ENCODE data around the gene ACOT4.

GRCh38 chr14:73619524-73619923 lies 27.9 kb downstream of the ACOT4 start:
- no peak for TF ChIP-seq MAX (IDR thresholded peaks at IDR 0.05)
- no peak for TF ChIP-seq CTCF (IDR thresholded peaks at IDR 0.05; ENCODE audit: low read depth, low read length, missing input control)
- TF ChIP-seq EGR1 (IDR thresholded peaks at IDR 0.05; ENCODE audit: low read depth in 2 of 2): no peak
- TF ChIP-seq SP1 (IDR thresholded peaks at IDR 0.05): no peak
- no peak for TF ChIP-seq TAF1 (conservative IDR thresholded peaks at IDR 0.05)
- TF ChIP-seq REST (IDR thresholded peaks at IDR 0.05): no peak
- no peak for TF ChIP-seq GABPA (IDR thresholded peaks at IDR 0.05 in 1 of 2, conservative IDR thresholded peaks at IDR 0.05 in 1 of 2)
- no peak for TF ChIP-seq RXRA (IDR thresholded peaks at IDR 0.05)
- TF ChIP-seq, protein P1, sequence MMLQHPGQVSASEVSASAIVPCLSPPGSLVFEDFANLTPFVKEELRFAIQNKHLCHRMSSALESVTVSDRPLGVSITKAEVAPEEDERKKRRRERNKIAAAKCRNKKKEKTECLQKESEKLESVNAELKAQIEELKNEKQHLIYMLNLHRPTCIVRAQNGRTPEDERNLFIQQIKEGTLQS (IDR thresholded peaks at IDR 0.05): no peak
- no peak for TF ChIP-seq JUND (IDR thresholded peaks at IDR 0.05)
- TF ChIP-seq NR2F2 (IDR thresholded peaks at IDR 0.05): no peak
- TF ChIP-seq YY1 (IDR thresholded peaks at IDR 0.05): no peak
- TF ChIP-seq FOXA1 (IDR thresholded peaks at IDR 0.05): no peak

Measured in liver (tissue), 3 donors.